Choroid plexus epithelial cell (primary cell): ENCODE results near the gene AFF2.

ENCODE experiments used
- DNase-seq: peaks from one replicate; pipeline ENCODE4 v3.0.0-alpha.2; 2010; ENCODE audit warnings: low read depth
- H3K4me3 ChIP-seq: 2 replicates; pipeline ENCODE4 v1.5.1; 2011; ENCODE audit warnings: low read depth, mild to moderate bottlenecking, control low read depth, low read length, moderate library complexity
- CTCF ChIP-seq: conservative IDR thresholded peaks from 2 replicates; pipeline ENCODE4 v1.5.1; 2011; ENCODE audit warnings: low read depth, mild to moderate bottlenecking, control low read depth, inconsistent platforms, low read length, moderate library complexity

AFF2 gene

DNA sequence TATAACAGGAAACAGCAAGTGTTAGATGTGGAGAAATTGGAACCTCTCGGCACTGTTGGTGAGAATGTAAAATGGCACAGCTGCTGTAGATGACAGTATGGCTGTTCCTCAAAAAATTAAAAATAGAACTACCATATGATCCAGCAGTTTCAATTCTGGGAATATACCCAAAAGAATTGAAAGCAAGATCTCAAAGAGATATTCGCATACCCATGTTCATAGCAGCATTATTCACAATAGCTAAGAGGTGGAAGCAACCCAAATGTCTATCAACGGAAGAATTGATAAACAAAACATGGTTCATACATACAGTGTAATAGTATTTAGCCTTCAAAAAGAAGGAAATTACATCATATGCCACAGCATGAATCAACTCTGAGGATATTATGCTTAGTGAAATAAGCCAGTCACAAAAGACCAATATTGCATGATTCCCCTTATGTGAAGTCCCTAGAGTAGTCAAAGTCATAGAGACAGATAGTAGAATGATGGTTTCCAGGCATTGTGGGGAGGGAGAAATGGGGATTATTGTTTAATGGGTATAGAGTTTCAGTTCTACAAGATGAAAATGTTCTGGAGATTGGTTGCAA is 537.0 kb downstream of the AFF2 start:
- no peak for DNase-seq
- TF ChIP-seq CTCF, result no peak
- H3K4me3 ChIP-seq, result no peak overlapping the region

- TF ChIP-seq CTCF, result no peak
- H3K4me3 ChIP-seq, result no peak overlapping the region
- no peak for DNase-seq
Measured at GRCh38 chrX:149039057-149039456, 538.6 kb downstream of the AFF2 start.

- no peak for TF ChIP-seq CTCF
- no peak for DNase-seq
- no peak overlapping the region for H3K4me3 ChIP-seq
Measured at GRCh38 chrX:149040873-149041535, 540.6 kb downstream of the AFF2 start.

DNA sequence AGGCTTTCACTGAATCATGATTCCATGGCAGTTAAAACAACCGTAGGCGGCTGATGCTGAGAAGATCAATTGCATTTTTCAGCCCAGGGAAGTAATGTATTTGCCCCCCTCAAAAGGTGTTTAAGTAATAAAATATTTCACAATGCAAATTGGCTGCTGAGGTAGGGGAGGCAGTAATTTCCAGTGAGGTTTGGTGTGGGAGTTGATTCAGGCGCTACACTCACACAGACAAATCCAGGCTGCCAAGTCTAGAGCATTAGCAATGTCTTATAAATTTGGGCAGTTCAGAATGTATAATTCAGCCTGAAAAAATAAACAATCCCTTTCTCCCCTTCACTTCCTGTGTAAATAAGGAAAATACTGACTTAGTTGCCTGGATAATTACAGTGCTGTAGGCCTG is 543.0 kb downstream of the AFF2 start:
- DNase-seq, result no peak
- no peak for TF ChIP-seq CTCF
- no peak overlapping the region for H3K4me3 ChIP-seq

DNA sequence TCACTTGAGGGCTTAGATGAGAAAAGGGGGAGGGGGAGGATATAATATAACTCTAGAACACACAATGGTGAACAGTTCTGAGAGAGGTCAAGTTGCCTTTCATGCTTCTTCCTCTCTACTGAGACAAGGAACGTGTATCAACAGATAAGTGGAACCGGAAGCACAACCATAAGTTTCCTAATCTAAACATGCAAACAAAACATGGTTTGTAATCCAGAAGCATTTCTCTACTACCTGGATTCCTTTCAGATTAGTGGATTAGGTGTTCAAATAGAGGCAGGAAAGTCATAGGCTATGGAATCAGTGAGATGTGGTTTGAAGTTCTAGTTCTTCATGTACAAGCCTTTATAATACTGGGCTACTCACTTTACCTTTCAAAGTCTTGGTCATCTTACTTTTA is 544.1 kb downstream of the AFF2 start:
- TF ChIP-seq CTCF, result no peak
- no peak overlapping the region for H3K4me3 ChIP-seq
- DNase-seq, result no peak

- no peak overlapping the region for H3K4me3 ChIP-seq
- no peak for DNase-seq
- no peak for TF ChIP-seq CTCF
Measured at GRCh38 chrX:149045645-149046210, 545.3 kb downstream of the AFF2 start.
